WTC11 (cell line): Measurements from ENCODE around the gene ZIC2. TPM values are rescaled to one million over a fixed set of nuclear protein-coding genes. Genes with fewer than 3 reads are reported as not detected.

Source experiments
- ATAC-seq: fragments of 200-7000 bp; cut with Tn5 transposase; 2 replicates; pipeline ENCODE4 v1.10.0; 2021; ENCODE audit warnings: mild to moderate bottlenecking, moderate library complexity
- CTCF ChIA-PET: fragments of 300-600 bp; sonication (Branson Sonifier 250); formaldehyde crosslinking; loops from one replicate; lab custom pipeline; 2021; ENCODE audit warnings: antibody characterized with exemption; lab: Charles Lee
- POLR2A ChIA-PET: fragments of 350-600 bp; sonication (Branson Sonifier 250); formaldehyde crosslinking; loops from one replicate; lab custom pipeline; 2021; ENCODE audit warnings: antibody characterized with exemption; lab: Charles Lee
- DNase-seq: peaks from one replicate; pipeline ENCODE4 v3.0.0; 2021; ENCODE audit warnings: low spot score
- H3K27ac Mint-ChIP-seq: 2 replicates; pipeline ENCODE4 v1.8.0; 2021; ENCODE audit warnings: mixed read lengths
- H3K27me3 Mint-ChIP-seq: 2 replicates; pipeline ENCODE4 v1.8.0; 2021; ENCODE audit warnings: low read depth, mild to moderate bottlenecking, moderate library complexity, mixed read lengths
- H3K36me3 Mint-ChIP-seq: 2 replicates; pipeline ENCODE4 v1.8.0; 2021; ENCODE audit warnings: mixed read lengths
- H3K4me1 Mint-ChIP-seq: 2 replicates; pipeline ENCODE4 v1.8.0; 2022; ENCODE audit warnings: mixed read lengths
- H3K4me3 Mint-ChIP-seq: 2 replicates; pipeline ENCODE4 v1.8.0; 2021; ENCODE audit warnings: mild to moderate bottlenecking, moderate library complexity, mixed read lengths
- H3K9me3 Mint-ChIP-seq: 2 replicates; pipeline ENCODE4 v1.8.0; 2021; ENCODE audit warnings: mixed read lengths
- CREM ChIP-seq: sonication (generic); formaldehyde crosslinking; IDR thresholded peaks from 2 replicates; pipeline ENCODE4 v1.8.1; 2022; ENCODE audit warnings: mild to moderate bottlenecking, missing genetic modification reagents, moderate library complexity
- FOXJ3 ChIP-seq: sonication (generic); formaldehyde crosslinking; IDR thresholded peaks from 2 replicates; pipeline ENCODE4 v1.9.0; 2021; ENCODE audit warnings: missing genetic modification reagents, mild to moderate bottlenecking, borderline replicate concordance
- FOXP1 ChIP-seq: sonication (generic); formaldehyde crosslinking; IDR thresholded peaks from 2 replicates; pipeline ENCODE4 v1.8.0; 2022; ENCODE audit warnings: missing genetic modification reagents, mild to moderate bottlenecking, moderate library complexity, borderline replicate concordance
- JUN ChIP-seq: sonication (generic); formaldehyde crosslinking; IDR thresholded peaks from 2 replicates; pipeline ENCODE4 v1.8.0; 2023; ENCODE audit warnings: mild to moderate bottlenecking, missing genetic modification reagents
- KAT7 ChIP-seq: sonication (generic); formaldehyde crosslinking; IDR thresholded peaks from 2 replicates; pipeline ENCODE4 v1.8.1; 2023; ENCODE audit warnings: missing genetic modification reagents, mild to moderate bottlenecking, borderline replicate concordance
- NFATC4 ChIP-seq: fragments of 250-450 bp; sonication (Bioruptor Pico); IDR thresholded peaks from 2 replicates; pipeline ENCODE4 v1.9.0; 2021; ENCODE audit warnings: mild to moderate bottlenecking
- NFYB ChIP-seq: sonication (generic); formaldehyde crosslinking; conservative IDR thresholded peaks from 2 replicates; pipeline ENCODE4 v1.8.0; 2022; ENCODE audit warnings: low read depth, missing genetic modification reagents
- NR3C1 ChIP-seq: sonication (generic); formaldehyde crosslinking; conservative IDR thresholded peaks from 2 replicates; pipeline ENCODE4 v1.8.1; 2023; ENCODE audit warnings: low read depth, mild to moderate bottlenecking, missing genetic modification reagents
- OVOL2 ChIP-seq: fragments of 250-450 bp; sonication (Bioruptor Pico); IDR thresholded peaks from 2 replicates; pipeline ENCODE4 v1.9.0; 2021; ENCODE audit warnings: mild to moderate bottlenecking, borderline replicate concordance
- SP1 ChIP-seq: sonication (generic); formaldehyde crosslinking; conservative IDR thresholded peaks from 2 replicates; pipeline ENCODE4 v1.8.1; 2022; ENCODE audit warnings: missing genetic modification reagents
- TCF7 ChIP-seq: sonication (generic); formaldehyde crosslinking; IDR thresholded peaks from 2 replicates; pipeline ENCODE4 v1.8.0; 2022; ENCODE audit warnings: mild to moderate bottlenecking, low read depth, missing genetic modification reagents, moderate library complexity
- ZBTB21 ChIP-seq: sonication (generic); formaldehyde crosslinking; IDR thresholded peaks from 2 replicates; pipeline ENCODE4 v1.8.1; 2023; ENCODE audit warnings: mild to moderate bottlenecking, missing genetic modification reagents, borderline replicate concordance
- ZNF423 ChIP-seq: fragments of 250-450 bp; sonication (Bioruptor Pico); IDR thresholded peaks from 2 replicates; pipeline ENCODE4 v2.1.2; 2022; ENCODE audit warnings: mild to moderate bottlenecking, moderate library complexity
- total RNA-seq: library from RNA; stranded (reverse); gene quantifications from 3 replicates; pipeline ENCODE4 v1.2.3, GENCODE V29; 2021
- TF ChIP-seq, protein P1 (sequence below): fragments of 250-450 bp; sonication (Bioruptor Pico); IDR thresholded peaks from 2 replicates; pipeline ENCODE4 v1.9.0; 2021; ENCODE audit warnings: moderate library complexity, mild to moderate bottlenecking, inconsistent platforms, borderline replicate concordance
- TF ChIP-seq, protein P2 (sequence below): sonication (generic); formaldehyde crosslinking; IDR thresholded peaks from 2 replicates; pipeline ENCODE4 v1.8.0; 2022; ENCODE audit warnings: mild to moderate bottlenecking, missing genetic modification reagents
- TF ChIP-seq, protein P3 (sequence below): fragments of 250-450 bp; sonication (Bioruptor Pico); IDR thresholded peaks from 2 replicates; pipeline ENCODE4 v1.9.0; 2021; ENCODE audit warnings: mild to moderate bottlenecking
- TF ChIP-seq, protein P4 (sequence below): fragments of 250-450 bp; sonication (Bioruptor Pico); conservative IDR thresholded peaks from 2 replicates; pipeline ENCODE4 v1.9.0; 2021; ENCODE audit warnings: mild to moderate bottlenecking
- TF ChIP-seq, protein P5 (sequence below): sonication (generic); formaldehyde crosslinking; IDR thresholded peaks from 2 replicates; pipeline ENCODE4 v1.8.0; 2023; ENCODE audit warnings: mild to moderate bottlenecking, missing genetic modification reagents
- TF ChIP-seq, protein P6 (sequence below): sonication (generic); formaldehyde crosslinking; IDR thresholded peaks from 2 replicates; pipeline ENCODE4 v1.8.1; 2023; ENCODE audit warnings: mild to moderate bottlenecking, moderate library complexity, missing genetic modification reagents

The ZIC2 gene
- total RNA-seq, 1 experiment from 2014 or later = 344 TPM

DNA sequence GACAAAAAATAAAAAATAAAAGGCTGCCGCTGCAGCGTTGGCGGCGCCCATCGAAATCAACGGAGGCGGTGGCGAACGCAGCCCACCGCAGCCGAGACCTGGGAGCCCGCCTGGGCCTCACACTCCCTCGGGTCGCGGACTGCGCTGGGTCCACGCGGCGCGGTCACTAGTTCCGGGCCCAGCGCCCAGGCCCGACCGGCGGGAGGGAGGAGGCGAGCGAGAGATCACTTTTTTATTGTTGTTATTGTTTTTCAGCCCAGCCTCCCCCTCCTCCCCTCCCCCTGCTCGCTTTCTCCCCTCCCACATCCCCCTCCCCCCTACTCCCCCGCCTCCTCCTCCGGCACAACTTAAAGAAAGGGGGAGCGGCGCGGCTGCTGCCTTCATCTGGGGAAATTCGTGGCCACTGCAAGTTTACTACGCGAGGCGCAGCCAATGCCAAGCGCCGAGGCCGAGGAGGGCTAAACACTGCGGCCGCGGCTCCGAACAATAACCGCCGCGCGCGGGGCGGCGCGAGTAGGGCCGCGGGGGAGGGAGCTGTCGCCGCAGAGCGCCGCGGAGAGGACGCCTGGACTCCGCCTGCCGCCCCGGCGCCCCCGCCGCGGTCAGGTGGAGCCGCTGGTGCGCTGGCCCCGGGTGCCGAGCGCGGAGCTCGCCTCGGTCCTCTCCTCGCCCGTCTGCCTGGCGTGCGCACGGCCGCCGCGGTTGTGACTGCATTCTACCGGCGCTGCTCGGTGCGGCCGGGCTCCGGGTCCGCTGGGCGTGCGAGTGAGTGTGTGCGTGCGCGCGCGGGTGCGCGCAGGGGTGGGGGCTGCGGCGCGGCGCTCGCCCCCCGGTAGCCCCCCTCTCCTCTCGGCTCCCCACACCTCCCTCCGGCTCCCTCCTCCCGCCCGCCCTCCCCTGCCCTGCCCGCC, 505 bp upstream of the ZIC2 start (continued):
- TF ChIP-seq, protein P1, sequence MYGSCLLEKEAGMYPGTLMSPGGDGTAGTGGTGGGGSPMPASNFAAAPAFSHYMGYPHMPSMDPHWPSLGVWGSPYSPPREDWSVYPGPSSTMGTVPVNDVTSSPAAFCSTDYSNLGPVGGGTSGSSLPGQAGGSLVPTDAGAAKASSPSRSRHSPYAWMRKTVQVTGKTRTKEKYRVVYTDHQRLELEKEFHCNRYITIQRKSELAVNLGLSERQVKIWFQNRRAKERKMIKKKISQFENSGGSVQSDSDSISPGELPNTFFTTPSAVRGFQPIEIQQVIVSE (CRISPR knock-in tag) = no peak
- no peak for TF ChIP-seq FOXJ3 (CRISPR knock-in tag)
- 0 out of 2 replicates have a peak, but pooled peaks have one; percentile 17 for TF ChIP-seq JUN
- TF ChIP-seq SP1 = peak; percentile 62; the same call in 1 of the 2 replicates
- TF ChIP-seq, protein P2, sequence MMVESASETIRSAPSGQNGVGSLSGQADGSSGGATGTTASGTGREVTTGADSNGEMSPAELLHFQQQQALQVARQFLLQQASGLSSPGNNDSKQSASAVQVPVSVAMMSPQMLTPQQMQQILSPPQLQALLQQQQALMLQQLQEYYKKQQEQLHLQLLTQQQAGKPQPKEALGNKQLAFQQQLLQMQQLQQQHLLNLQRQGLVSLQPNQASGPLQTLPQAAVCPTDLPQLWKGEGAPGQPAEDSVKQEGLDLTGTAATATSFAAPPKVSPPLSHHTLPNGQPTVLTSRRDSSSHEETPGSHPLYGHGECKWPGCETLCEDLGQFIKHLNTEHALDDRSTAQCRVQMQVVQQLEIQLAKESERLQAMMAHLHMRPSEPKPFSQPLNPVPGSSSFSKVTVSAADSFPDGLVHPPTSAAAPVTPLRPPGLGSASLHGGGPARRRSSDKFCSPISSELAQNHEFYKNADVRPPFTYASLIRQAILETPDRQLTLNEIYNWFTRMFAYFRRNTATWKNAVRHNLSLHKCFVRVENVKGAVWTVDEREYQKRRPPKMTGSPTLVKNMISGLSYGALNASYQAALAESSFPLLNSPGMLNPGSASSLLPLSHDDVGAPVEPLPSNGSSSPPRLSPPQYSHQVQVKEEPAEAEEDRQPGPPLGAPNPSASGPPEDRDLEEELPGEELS (CRISPR knock-in tag) = peak; percentile 56; the same call in 1 of the 2 replicates
- peak; percentile 96; the same call in 1 of the 2 replicates for TF ChIP-seq KAT7 (CRISPR knock-in tag)
- TF ChIP-seq NFATC4 = no peak
- TF ChIP-seq, protein P3, sequence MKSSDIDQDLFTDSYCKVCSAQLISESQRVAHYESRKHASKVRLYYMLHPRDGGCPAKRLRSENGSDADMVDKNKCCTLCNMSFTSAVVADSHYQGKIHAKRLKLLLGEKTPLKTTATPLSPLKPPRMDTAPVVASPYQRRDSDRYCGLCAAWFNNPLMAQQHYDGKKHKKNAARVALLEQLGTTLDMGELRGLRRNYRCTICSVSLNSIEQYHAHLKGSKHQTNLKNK (CRISPR knock-in tag) = peak; percentile 70; the same call in 1 of the 2 replicates
- TF ChIP-seq OVOL2 = no peak
- no peak for TF ChIP-seq TCF7 (CRISPR knock-in tag)
- no peak for TF ChIP-seq ZBTB21
- TF ChIP-seq, protein P4, sequence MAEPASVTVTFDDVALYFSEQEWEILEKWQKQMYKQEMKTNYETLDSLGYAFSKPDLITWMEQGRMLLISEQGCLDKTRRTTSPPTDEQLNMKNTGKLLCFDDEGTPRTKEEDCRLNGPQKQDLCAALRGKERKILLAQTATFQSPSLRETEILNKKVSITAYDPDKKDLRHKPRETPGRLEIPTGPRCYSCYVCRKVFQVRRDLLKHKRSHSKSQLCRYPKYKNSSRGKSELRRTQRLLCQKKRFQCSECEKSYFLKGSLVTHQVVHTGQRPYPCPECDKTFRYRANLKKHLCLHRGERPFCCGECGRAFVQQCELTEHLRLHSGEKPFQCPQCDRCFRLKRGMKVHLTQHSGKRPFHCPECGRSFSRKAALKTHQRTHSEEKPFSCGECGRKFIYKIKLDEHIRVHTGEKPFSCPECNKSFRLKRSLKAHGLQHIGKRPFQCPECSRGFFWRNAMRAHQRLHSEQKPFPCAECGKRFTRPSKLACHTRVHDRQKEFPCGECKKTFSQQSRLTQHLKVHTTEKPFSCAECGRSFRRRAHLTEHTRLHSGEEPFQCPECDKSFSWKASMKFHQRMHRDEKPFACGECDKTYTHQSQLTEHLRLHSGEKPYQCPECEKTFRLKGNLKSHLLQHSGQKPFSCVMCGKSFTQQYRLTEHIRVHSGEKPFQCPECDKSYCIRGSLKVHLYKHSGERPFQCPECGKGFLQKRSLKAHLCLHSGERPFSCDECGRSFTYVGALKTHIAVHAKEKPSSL = no peak
- no peak for TF ChIP-seq NFYB (CRISPR knock-in tag)
- TF ChIP-seq, protein P5, sequence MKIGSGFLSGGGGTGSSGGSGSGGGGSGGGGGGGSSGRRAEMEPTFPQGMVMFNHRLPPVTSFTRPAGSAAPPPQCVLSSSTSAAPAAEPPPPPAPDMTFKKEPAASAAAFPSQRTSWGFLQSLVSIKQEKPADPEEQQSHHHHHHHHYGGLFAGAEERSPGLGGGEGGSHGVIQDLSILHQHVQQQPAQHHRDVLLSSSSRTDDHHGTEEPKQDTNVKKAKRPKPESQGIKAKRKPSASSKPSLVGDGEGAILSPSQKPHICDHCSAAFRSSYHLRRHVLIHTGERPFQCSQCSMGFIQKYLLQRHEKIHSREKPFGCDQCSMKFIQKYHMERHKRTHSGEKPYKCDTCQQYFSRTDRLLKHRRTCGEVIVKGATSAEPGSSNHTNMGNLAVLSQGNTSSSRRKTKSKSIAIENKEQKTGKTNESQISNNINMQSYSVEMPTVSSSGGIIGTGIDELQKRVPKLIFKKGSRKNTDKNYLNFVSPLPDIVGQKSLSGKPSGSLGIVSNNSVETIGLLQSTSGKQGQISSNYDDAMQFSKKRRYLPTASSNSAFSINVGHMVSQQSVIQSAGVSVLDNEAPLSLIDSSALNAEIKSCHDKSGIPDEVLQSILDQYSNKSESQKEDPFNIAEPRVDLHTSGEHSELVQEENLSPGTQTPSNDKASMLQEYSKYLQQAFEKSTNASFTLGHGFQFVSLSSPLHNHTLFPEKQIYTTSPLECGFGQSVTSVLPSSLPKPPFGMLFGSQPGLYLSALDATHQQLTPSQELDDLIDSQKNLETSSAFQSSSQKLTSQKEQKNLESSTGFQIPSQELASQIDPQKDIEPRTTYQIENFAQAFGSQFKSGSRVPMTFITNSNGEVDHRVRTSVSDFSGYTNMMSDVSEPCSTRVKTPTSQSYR (CRISPR knock-in tag) = 0 out of 2 replicates have a peak, but pooled peaks have one; percentile 32
- no peak for TF ChIP-seq NR3C1 (CRISPR knock-in tag)

DNA sequence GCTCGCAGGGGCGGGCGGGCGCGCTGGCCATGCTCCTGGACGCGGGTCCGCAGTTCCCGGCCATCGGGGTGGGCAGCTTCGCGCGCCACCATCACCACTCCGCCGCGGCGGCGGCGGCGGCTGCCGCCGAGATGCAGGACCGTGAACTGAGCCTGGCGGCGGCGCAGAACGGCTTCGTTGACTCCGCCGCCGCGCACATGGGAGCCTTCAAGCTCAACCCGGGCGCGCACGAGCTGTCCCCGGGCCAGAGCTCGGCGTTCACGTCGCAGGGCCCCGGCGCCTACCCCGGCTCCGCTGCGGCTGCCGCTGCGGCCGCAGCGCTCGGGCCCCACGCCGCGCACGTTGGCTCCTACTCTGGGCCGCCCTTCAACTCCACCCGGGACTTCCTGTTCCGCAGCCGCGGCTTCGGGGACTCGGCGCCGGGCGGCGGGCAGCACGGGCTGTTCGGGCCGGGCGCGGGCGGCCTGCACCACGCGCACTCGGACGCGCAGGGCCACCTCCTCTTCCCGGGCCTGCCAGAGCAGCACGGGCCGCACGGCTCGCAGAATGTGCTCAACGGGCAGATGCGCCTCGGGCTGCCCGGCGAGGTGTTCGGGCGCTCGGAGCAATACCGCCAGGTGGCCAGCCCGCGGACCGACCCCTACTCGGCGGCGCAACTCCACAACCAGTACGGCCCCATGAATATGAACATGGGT, 599 bp downstream of the ZIC2 start:
- ChIA-PET CTCF (interaction anchor here (0.7 to 2.7 kb wide), 7 partner anchors 12 to 528 kb away, joined by 3 to 11 read pairs (median 4); partner anchors contain the start of gene ZIC5), POLR2A (interaction anchor here (0.7 to 7.1 kb wide), 5 partner anchors 8 to 235 kb away, joined by 4 to 67 read pairs (median 6); partner anchors contain the start of gene ZIC5)
- peaks cover 40% of the 10 kb centered on the region for H3K36me3 Mint-ChIP-seq
- peak overlapping the region; percentile 94 for H3K4me3 Mint-ChIP-seq
- no peaks in the 10 kb centered on the region for H3K9me3 Mint-ChIP-seq
- H3K27ac Mint-ChIP-seq = peak overlapping the region; percentile 76; the same call in 1 of the 2 replicates
- peaks cover 32% of the 10 kb centered on the region for H3K4me1 Mint-ChIP-seq
- DNase-seq (no peak), ATAC-seq (no peak)
- H3K27me3 Mint-ChIP-seq = peaks cover 23% of the 10 kb centered on the region
- TF ChIP-seq, protein P6, sequence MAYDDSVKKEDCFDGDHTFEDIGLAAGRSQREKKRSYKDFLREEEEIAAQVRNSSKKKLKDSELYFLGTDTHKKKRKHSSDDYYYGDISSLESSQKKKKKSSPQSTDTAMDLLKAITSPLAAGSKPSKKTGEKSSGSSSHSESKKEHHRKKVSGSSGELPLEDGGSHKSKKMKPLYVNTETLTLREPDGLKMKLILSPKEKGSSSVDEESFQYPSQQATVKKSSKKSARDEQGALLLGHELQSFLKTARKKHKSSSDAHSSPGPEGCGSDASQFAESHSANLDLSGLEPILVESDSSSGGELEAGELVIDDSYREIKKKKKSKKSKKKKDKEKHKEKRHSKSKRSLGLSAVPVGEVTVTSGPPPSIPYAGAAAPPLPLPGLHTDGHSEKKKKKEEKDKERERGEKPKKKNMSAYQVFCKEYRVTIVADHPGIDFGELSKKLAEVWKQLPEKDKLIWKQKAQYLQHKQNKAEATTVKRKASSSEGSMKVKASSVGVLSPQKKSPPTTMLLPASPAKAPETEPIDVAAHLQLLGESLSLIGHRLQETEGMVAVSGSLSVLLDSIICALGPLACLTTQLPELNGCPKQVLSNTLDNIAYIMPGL (CRISPR knock-in tag) = peak; percentile 13; the same call in 1 of the 2 replicates
- TF ChIP-seq ZNF423 (CRISPR knock-in tag) = no peak
- TF ChIP-seq, protein P5 (CRISPR knock-in tag) = no peak
- TF ChIP-seq FOXP1 (CRISPR knock-in tag) = peak; percentile 13; the same call in 1 of the 2 replicates
- 0 out of 2 replicates have a peak, but pooled peaks have one; percentile 62 for TF ChIP-seq CREM (CRISPR knock-in tag)
